Neuronal stem cell (in vitro differentiated cells): ENCODE results near the gene FOXJ3.

Experiments
- DNase-seq: peaks from one replicate; pipeline ENCODE4 v3.0.0-alpha.2; 2013; ENCODE audit warnings: low spot score
- H2AFZ ChIP-seq: one replicate; pipeline ENCODE4 v1.6.1; 2013; ENCODE audit warnings: mild to moderate bottlenecking, low read length, inconsistent platforms
- H2AK5ac ChIP-seq: 2 replicates; pipeline ENCODE4 v1.6.1; 2013; ENCODE audit warnings: low read depth, mild to moderate bottlenecking, inconsistent platforms, low read length, moderate library complexity, mixed read lengths
- H2BK120ac ChIP-seq: 2 replicates; pipeline ENCODE4 v1.6.1; 2013; ENCODE audit warnings: low read depth, mild to moderate bottlenecking, inconsistent platforms, low read length, moderate library complexity, mixed read lengths
- H2BK12ac ChIP-seq: one replicate; pipeline ENCODE4 v1.6.1; 2013; ENCODE audit warnings: low read length, inconsistent platforms
- H2BK15ac ChIP-seq: 2 replicates; pipeline ENCODE4 v1.6.1; 2013; ENCODE audit warnings: mild to moderate bottlenecking, low read length, inconsistent platforms, mixed read lengths
- H2BK5ac ChIP-seq: one replicate; pipeline ENCODE4 v1.6.1; 2013; ENCODE audit warnings: inconsistent platforms, mild to moderate bottlenecking, low read length, moderate library complexity
- H3K14ac ChIP-seq: one replicate; pipeline ENCODE4 v1.6.1; 2013; ENCODE audit warnings: low read length, inconsistent platforms
- H3K18ac ChIP-seq: 2 replicates; pipeline ENCODE4 v1.6.1; 2013; ENCODE audit warnings: low read length, inconsistent platforms
- H3K23ac ChIP-seq: 2 replicates; pipeline ENCODE4 v1.6.1; 2013; ENCODE audit warnings: low read depth, mild to moderate bottlenecking, mixed read lengths, low read length, inconsistent platforms; ENCODE audit not compliant: poor library complexity
- H3K27ac ChIP-seq: replicated peaks from 3 replicates; pipeline ENCODE4 v1.5.1; 2013; ENCODE audit warnings: low read length, inconsistent platforms
- H3K27me3 ChIP-seq, 3 experiments: 2 replicates each; pipeline ENCODE4 v1.6.1; 2013; ENCODE audit warnings: low read length in 3 of 3, mild to moderate bottlenecking in 2 of 3, inconsistent platforms in 1 of 3, low read depth in 1 of 3, mixed read lengths in 1 of 3, moderate library complexity in 1 of 3; ENCODE audit not compliant: control insufficient read depth in 3 of 3, insufficient read depth in 3 of 3
- H3K36me3 ChIP-seq, 2 donors: replicated peaks in 1 of 2; 2 replicates each; pipeline ENCODE4 v1.6.1; 2013; ENCODE audit warnings: low read length in 2 of 2; ENCODE audit not compliant: control insufficient read depth in 2 of 2, insufficient read depth in 2 of 2
- H3K4ac ChIP-seq: 2 replicates; pipeline ENCODE4 v1.6.1; 2013; ENCODE audit warnings: inconsistent platforms, mild to moderate bottlenecking, low read length, moderate library complexity
- H3K4me1 ChIP-seq, 2 donors: 1 replicate in 1 of 2; 2 replicates in 1 of 2; pipeline ENCODE4 v1.6.1; 2013; ENCODE audit warnings: low read length in 2 of 2, low read depth in 1 of 2; ENCODE audit not compliant: control insufficient read depth in 2 of 2, insufficient read depth in 1 of 2
- H3K4me2 ChIP-seq: one replicate; pipeline ENCODE4 v1.6.1; 2013; ENCODE audit warnings: mild to moderate bottlenecking, low read length, inconsistent platforms; ENCODE audit not compliant: insufficient read depth, poor library complexity, severe bottlenecking
- H3K4me3 ChIP-seq, 2 donors: 2 replicates each; pipeline ENCODE4 v1.5.1; 2013; ENCODE audit warnings: low read length in 2 of 2, mild to moderate bottlenecking in 2 of 2, inconsistent platforms in 1 of 2, moderate library complexity in 1 of 2
- H3K79me1 ChIP-seq: one replicate; pipeline ENCODE4 v1.6.1; 2013; ENCODE audit warnings: low read depth, mild to moderate bottlenecking, inconsistent platforms, low read length, moderate library complexity
- H3K9ac ChIP-seq: one replicate; pipeline ENCODE4 v1.6.1; 2013; ENCODE audit warnings: mild to moderate bottlenecking, low read depth, low read length, inconsistent platforms; ENCODE audit not compliant: poor library complexity
- H3K9me3 ChIP-seq, 2 donors: replicated peaks in 1 of 2; 2 replicates each; pipeline versions ENCODE3 to v1.6.1; 2013; ENCODE audit warnings: low read length in 2 of 2, mild to moderate bottlenecking in 2 of 2, inconsistent platforms in 1 of 2, low read depth in 1 of 2, mixed read lengths in 1 of 2, moderate library complexity in 1 of 2; ENCODE audit not compliant: control insufficient read depth in 2 of 2, insufficient read depth in 1 of 2
- H4K8ac ChIP-seq: one replicate; pipeline ENCODE4 v1.6.1; 2013; ENCODE audit warnings: low read depth, mild to moderate bottlenecking, inconsistent platforms, low read length, moderate library complexity
- H4K91ac ChIP-seq: one replicate; pipeline ENCODE4 v1.6.1; 2013; ENCODE audit warnings: low read length, low read depth, mild to moderate bottlenecking, inconsistent platforms; ENCODE audit not compliant: poor library complexity
- WGBS, 2 donors: extraction: QIAGEN DNeasy Blood & Tissue Kit; methylation state at CpG; one replicate each; pipeline ENCODE4 v1.1.7; 2013; ENCODE audit warnings: missing lambda C conversion rate in 2 of 2, mixed read lengths in 1 of 2; ENCODE audit not compliant: insufficient read length in 2 of 2, insufficient replicate concordance in 1 of 2; ENCODE audit errors: extremely low coverage in 2 of 2; 5-methylcytosine and 5-hydroxymethylcytosine counted together

The FOXJ3 gene

DNA sequence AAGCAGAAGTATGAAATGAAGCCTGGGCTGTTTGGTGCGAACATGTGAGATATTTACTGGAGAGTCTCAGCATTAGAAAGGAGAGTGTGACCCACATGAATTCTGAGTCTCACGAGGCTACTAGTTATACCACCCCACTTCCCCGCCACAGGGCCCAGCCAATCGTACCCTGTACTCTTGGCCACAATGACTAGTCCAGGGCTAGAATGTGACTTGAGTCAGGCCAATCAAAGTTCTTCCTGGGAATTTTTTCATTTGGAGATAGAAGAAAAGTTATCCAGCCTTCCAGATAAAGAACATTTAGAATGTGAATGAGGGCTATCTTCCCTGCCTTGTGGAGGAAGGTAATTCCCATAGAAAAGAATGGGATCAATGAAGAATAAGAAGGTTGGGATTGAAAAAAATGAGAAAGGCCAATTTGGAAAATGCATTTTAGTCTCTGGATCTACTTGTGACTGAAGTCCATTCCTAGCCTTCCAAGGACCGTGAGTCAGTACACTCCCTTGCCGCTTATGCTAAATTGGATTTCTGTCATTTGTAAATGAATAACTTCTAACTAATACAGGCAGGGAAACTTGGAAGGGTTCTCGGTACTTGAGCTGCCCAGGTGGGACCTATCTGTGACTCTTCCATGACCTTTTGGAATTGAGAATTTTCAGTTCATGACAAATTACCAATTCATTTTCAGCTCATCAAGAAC is 33.2 kb upstream of the FOXJ3 start:
- no peaks in the 10 kb centered on the region for H3K4me1 ChIP-seq
- H2BK15ac ChIP-seq = no peak overlapping the region
- no peak overlapping the region for H3K4me2 ChIP-seq
- H4K8ac ChIP-seq = no peak overlapping the region
- H3K79me1 ChIP-seq = no peaks in the 10 kb centered on the region
- no CpG with 5 or more reads among the region's 7 CpGs for WGBS, 2 donors
- H3K4ac ChIP-seq = no peak overlapping the region
- H3K14ac ChIP-seq = no peak overlapping the region
- no peak overlapping the region for H3K27ac ChIP-seq
- no peak overlapping the region for H2BK12ac ChIP-seq
- no peak overlapping the region for H2BK5ac ChIP-seq
- H3K9me3 ChIP-seq = no peaks in the 10 kb centered on the region
- no peak for DNase-seq
- H3K23ac ChIP-seq = no peak overlapping the region
- H4K91ac ChIP-seq = no peak overlapping the region
- H2AFZ ChIP-seq = no peak overlapping the region
- H2BK120ac ChIP-seq = no peak overlapping the region
- no peak overlapping the region for H3K4me3 ChIP-seq
- H3K27me3 ChIP-seq = peaks cover 0 to 22% (median 0%) of the 10 kb centered on the region in 3 experiments
- no peaks in the 10 kb centered on the region for H3K36me3 ChIP-seq
- no peak overlapping the region for H2AK5ac ChIP-seq
- no peak overlapping the region for H3K9ac ChIP-seq
- no peak overlapping the region for H3K18ac ChIP-seq

DNA sequence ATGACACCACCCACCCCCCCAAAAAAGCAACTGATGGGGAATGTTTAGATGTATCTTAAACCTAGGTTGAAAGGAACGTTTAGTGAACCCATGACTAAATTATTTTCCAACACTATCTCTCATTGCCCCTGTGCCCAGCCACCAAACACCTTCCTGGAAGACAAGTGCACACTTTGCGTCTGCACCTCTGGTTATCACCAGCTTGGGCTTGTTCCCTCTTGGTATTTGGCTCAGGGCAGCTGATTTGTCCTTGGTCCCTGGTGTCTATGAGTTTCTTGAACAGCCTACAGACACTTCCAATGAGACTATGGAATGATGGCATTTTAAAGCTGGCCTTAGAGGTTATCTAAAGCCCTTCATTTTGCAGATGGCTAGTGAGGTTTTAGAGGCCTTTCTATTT is 30.1 kb upstream of the FOXJ3 start:
- Histone ChIP-seq H2AK5ac (no peak overlapping the region), H3K79me1 (no peaks in the 10 kb centered on the region), H3K23ac (no peak overlapping the region), H3K18ac (no peak overlapping the region), H3K36me3 (no peaks in the 10 kb centered on the region), H3K9me3 (no peaks in the 10 kb centered on the region), H3K4ac (no peak overlapping the region), H2BK12ac (no peak overlapping the region), H2BK5ac (no peak overlapping the region), H3K27ac (no peak overlapping the region), H4K8ac (no peak overlapping the region), H3K4me1 (no peaks in the 10 kb centered on the region), H2AFZ (no peak overlapping the region), H3K9ac (no peak overlapping the region), H3K4me3 (no peak overlapping the region), H3K14ac (no peak overlapping the region), H3K27me3 (peaks cover 0 to 11% (median 0%) of the 10 kb centered on the region in 3 experiments), H3K4me2 (no peak overlapping the region), H2BK15ac (no peak overlapping the region), H2BK120ac (no peak overlapping the region), H4K91ac (no peak overlapping the region)
- WGBS, 2 donors = no CpG with 5 or more reads among the region's 2 CpGs
- no peak for DNase-seq

DNA sequence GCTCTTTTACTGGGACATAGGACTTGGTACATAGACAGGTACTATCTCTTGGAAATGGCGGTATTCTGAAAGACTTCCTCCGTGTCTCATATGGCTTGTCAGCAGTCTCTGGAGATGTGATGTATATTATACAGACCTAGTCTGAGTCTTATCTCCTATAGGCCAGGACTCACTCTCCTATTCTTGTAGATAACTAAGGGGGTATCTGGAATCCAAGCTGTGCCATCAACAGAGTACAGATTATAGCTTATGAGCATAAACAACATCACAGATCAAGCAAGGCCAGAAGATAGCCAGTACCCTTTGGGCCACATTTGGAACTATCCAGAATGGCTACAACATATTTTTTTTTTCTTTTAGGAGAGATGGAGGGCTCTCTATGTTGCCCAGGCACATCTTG is 29.5 kb upstream of the FOXJ3 start:
- H3K27ac ChIP-seq = no peak overlapping the region
- no peak overlapping the region for H3K4me2 ChIP-seq
- no peak for DNase-seq
- no peak overlapping the region for H3K4ac ChIP-seq
- H3K4me1 ChIP-seq = no peaks in the 10 kb centered on the region
- H4K8ac ChIP-seq = no peak overlapping the region
- H3K79me1 ChIP-seq = no peaks in the 10 kb centered on the region
- WGBS, 2 donors = no CpG with 5 or more reads among the region's 2 CpGs
- H2BK5ac ChIP-seq = no peak overlapping the region
- no peaks in the 10 kb centered on the region for H3K36me3 ChIP-seq
- H3K23ac ChIP-seq = no peak overlapping the region
- no peak overlapping the region for H2BK120ac ChIP-seq
- no peak overlapping the region for H4K91ac ChIP-seq
- no peaks in the 10 kb centered on the region for H3K9me3 ChIP-seq
- H3K14ac ChIP-seq = no peak overlapping the region
- no peak overlapping the region for H2AFZ ChIP-seq
- no peak overlapping the region for H3K18ac ChIP-seq
- no peak overlapping the region for H2BK15ac ChIP-seq
- peaks cover 0 to 6% (median 0%) of the 10 kb centered on the region in 3 experiments for H3K27me3 ChIP-seq
- H3K9ac ChIP-seq = no peak overlapping the region
- H2BK12ac ChIP-seq = no peak overlapping the region
- H2AK5ac ChIP-seq = no peak overlapping the region
- H3K4me3 ChIP-seq = no peak overlapping the region

DNA sequence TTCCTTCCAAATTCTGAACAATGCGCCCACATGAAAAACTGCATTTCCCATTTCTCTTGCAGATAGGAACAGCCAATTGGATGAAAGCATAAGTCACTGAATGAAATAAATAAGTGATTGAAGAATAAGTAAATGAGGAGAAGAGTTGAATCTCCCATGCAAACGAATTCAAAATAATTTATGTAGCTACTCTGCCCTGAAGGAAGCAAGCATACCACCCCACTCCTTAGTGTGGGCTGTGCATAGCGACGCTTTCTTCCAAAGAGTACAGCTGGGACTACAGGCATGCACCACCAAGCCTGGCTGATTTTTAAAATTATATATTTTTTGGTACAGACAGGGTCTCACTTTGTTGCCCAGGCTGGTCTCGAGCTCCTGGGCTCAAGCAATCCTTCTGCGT is 29.1 kb upstream of the FOXJ3 start:
- Histone ChIP-seq H2AK5ac (no peak overlapping the region), H2BK5ac (no peak overlapping the region), H3K9ac (no peak overlapping the region), H3K36me3 (no peaks in the 10 kb centered on the region), H3K27me3 (peaks cover 0 to 2% (median 0%) of the 10 kb centered on the region in 3 experiments), H4K8ac (no peak overlapping the region), H3K23ac (no peak overlapping the region), H3K79me1 (no peaks in the 10 kb centered on the region), H2BK15ac (no peak overlapping the region), H4K91ac (no peak overlapping the region), H3K4me1 (no peaks in the 10 kb centered on the region), H2BK12ac (no peak overlapping the region), H3K4me3 (no peak overlapping the region), H3K9me3 (peaks cover 0 to 2% of the 10 kb centered on the region in 2 donors), H2AFZ (no peak overlapping the region), H3K14ac (no peak overlapping the region), H2BK120ac (no peak overlapping the region), H3K4ac (no peak overlapping the region), H3K18ac (no peak overlapping the region), H3K4me2 (no peak overlapping the region), H3K27ac (no peak overlapping the region)
- no peak for DNase-seq
- no CpG with 5 or more reads among the region's 6 CpGs for WGBS, 2 donors
